Panc1 (cell line): ENCODE measurements around the gene KDM2A.

Experiments
- POLR2AphosphoS5 ChIP-seq: IDR thresholded peaks from 2 replicates; pipeline ENCODE4 v1.6.1; 2012; ENCODE audit warnings: mild to moderate bottlenecking, low read depth, low read length, moderate library complexity
- SIN3A ChIP-seq: IDR thresholded peaks from 2 replicates; pipeline ENCODE4 v1.6.1; 2012; ENCODE audit warnings: low read depth, mild to moderate bottlenecking, low read length, moderate library complexity, borderline replicate concordance; ENCODE audit not compliant: insufficient read depth
- TF ChIP-seq, protein P1 (sequence below), 2 experiments: IDR thresholded peaks; 2 replicates each; pipeline ENCODE4 v1.6.1; 2011 to 2012; ENCODE audit warnings: low read depth in 2 of 2, control low read depth in 1 of 2, low read length in 1 of 2, mild to moderate bottlenecking in 1 of 2, moderate library complexity in 1 of 2; ENCODE audit not compliant: insufficient read depth in 1 of 2
- TF ChIP-seq, protein P2 (sequence below): fragments of 450-650 bp; IDR thresholded peaks from 2 replicates; pipeline ENCODE4 v1.5.1; 2017; ENCODE audit warnings: mild to moderate bottlenecking

DNA sequence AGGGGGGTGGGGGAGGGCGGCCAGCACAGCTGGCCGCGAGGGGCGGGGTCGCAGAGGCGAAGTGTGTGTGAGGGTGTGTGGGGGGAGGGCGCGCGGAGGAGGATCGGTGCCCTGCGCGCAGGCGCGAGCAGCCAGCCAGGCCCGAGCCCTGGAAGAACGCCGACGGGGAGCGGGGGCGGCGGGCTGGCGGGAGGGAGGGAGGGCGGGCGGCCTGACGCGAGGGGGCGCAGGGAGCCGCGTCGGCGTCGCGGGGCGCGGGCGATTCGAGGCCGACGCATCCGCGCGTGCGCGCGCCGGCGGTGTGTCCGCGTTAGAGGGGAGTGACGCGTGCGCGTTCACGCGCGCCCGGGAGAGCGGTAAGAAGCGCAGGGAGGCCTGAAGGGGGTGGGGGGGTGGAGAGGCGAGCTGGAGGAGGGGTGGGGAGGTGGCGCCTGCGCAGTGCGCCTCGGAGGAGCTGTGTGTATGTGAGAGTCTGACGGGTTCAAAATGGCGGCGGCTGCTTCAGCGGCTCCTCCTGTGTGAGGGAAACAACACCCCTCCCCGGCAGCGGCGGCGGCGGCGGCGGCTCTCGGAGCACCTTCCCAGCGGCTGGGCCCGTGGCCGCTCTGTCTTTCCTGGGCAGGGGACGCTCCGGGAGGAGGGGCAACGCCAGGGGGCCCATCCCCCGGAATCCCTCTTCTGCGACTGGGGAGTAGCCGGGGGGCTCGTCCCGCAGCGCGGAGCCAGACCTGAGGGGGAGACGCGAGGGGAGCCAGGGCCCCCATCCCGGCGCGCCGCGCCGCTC is at the start of gene KDM2A:
- TF ChIP-seq, protein P1, sequence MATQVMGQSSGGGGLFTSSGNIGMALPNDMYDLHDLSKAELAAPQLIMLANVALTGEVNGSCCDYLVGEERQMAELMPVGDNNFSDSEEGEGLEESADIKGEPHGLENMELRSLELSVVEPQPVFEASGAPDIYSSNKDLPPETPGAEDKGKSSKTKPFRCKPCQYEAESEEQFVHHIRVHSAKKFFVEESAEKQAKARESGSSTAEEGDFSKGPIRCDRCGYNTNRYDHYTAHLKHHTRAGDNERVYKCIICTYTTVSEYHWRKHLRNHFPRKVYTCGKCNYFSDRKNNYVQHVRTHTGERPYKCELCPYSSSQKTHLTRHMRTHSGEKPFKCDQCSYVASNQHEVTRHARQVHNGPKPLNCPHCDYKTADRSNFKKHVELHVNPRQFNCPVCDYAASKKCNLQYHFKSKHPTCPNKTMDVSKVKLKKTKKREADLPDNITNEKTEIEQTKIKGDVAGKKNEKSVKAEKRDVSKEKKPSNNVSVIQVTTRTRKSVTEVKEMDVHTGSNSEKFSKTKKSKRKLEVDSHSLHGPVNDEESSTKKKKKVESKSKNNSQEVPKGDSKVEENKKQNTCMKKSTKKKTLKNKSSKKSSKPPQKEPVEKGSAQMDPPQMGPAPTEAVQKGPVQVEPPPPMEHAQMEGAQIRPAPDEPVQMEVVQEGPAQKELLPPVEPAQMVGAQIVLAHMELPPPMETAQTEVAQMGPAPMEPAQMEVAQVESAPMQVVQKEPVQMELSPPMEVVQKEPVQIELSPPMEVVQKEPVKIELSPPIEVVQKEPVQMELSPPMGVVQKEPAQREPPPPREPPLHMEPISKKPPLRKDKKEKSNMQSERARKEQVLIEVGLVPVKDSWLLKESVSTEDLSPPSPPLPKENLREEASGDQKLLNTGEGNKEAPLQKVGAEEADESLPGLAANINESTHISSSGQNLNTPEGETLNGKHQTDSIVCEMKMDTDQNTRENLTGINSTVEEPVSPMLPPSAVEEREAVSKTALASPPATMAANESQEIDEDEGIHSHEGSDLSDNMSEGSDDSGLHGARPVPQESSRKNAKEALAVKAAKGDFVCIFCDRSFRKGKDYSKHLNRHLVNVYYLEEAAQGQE (IDR thresholded peaks at IDR 0.05; ENCODE audit: insufficient read depth in 1 of 2, low read depth in 2 of 2, low read length in 1 of 2): peak in 1 of 2 experiments; percentile 37; a peak in 1 of 4 replicates
- TF ChIP-seq, protein P2, sequence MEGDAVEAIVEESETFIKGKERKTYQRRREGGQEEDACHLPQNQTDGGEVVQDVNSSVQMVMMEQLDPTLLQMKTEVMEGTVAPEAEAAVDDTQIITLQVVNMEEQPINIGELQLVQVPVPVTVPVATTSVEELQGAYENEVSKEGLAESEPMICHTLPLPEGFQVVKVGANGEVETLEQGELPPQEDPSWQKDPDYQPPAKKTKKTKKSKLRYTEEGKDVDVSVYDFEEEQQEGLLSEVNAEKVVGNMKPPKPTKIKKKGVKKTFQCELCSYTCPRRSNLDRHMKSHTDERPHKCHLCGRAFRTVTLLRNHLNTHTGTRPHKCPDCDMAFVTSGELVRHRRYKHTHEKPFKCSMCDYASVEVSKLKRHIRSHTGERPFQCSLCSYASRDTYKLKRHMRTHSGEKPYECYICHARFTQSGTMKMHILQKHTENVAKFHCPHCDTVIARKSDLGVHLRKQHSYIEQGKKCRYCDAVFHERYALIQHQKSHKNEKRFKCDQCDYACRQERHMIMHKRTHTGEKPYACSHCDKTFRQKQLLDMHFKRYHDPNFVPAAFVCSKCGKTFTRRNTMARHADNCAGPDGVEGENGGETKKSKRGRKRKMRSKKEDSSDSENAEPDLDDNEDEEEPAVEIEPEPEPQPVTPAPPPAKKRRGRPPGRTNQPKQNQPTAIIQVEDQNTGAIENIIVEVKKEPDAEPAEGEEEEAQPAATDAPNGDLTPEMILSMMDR: no peak; the same call in 1 of the 2 replicates
- peak; percentile 47; the same call in 1 of the 2 replicates for TF ChIP-seq POLR2AphosphoS5
- peak; percentile 75; the same call in 1 of the 2 replicates for TF ChIP-seq SIN3A
